ENCODE results near the gene CORIN. TPM values are rescaled to one million over a fixed set of nuclear protein-coding genes. Genes with fewer than 3 reads are reported as not detected.
A peak's percentile ranks its signal among the peaks of the same experiment; 100 is the strongest.

The CORIN gene, protein sequence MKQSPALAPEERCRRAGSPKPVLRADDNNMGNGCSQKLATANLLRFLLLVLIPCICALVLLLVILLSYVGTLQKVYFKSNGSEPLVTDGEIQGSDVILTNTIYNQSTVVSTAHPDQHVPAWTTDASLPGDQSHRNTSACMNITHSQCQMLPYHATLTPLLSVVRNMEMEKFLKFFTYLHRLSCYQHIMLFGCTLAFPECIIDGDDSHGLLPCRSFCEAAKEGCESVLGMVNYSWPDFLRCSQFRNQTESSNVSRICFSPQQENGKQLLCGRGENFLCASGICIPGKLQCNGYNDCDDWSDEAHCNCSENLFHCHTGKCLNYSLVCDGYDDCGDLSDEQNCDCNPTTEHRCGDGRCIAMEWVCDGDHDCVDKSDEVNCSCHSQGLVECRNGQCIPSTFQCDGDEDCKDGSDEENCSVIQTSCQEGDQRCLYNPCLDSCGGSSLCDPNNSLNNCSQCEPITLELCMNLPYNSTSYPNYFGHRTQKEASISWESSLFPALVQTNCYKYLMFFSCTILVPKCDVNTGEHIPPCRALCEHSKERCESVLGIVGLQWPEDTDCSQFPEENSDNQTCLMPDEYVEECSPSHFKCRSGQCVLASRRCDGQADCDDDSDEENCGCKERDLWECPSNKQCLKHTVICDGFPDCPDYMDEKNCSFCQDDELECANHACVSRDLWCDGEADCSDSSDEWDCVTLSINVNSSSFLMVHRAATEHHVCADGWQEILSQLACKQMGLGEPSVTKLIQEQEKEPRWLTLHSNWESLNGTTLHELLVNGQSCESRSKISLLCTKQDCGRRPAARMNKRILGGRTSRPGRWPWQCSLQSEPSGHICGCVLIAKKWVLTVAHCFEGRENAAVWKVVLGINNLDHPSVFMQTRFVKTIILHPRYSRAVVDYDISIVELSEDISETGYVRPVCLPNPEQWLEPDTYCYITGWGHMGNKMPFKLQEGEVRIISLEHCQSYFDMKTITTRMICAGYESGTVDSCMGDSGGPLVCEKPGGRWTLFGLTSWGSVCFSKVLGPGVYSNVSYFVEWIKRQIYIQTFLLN
- total RNA-seq (2021) (0.26 TPM in 1 of 2 replicates, not detected in the other), Bru-seq, nascent RNA (percentile 16 among the genes with signal in this experiment), BruChase-seq, experiment 1, labeled RNA remaining after a 2-hour chase (percentile 19 among the genes with signal in this experiment), BruChase-seq, experiment 2, labeled RNA remaining after a 6-hour chase (percentile 18 among the genes with signal in this experiment)
- long read RNA-seq = 0 reads

DNA sequence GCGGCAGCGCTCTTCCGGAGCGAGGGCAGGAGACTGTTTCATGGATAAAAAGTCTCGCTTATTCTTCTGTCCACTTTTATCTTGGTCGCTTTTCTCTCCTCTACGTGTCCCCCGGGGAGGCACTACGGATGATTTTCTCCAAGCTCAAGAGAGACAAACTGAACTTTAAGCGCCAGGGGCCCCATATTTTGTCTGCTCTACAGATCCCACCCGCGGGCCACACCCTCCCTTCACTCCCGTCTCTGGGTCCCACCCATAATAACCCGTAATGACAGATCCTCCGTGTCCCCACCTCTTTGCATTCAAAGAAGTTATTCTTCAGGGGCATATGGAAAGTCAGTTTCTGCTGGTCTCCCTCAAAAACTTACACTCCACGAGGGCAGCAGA is at the start of gene CORIN:
Gene CORIN (minus strand): TSS at position 160 of the 387 bp plus-strand sequence. CDS start 118 bp downstream, at position 42.
- TF ChIP-seq EZH2 (IDR thresholded peaks at IDR 0.05; ENCODE audit: borderline replicate concordance, low read depth, low read length, poor library complexity, severe bottlenecking) = no peak
- TF ChIP-seq, protein P1, sequence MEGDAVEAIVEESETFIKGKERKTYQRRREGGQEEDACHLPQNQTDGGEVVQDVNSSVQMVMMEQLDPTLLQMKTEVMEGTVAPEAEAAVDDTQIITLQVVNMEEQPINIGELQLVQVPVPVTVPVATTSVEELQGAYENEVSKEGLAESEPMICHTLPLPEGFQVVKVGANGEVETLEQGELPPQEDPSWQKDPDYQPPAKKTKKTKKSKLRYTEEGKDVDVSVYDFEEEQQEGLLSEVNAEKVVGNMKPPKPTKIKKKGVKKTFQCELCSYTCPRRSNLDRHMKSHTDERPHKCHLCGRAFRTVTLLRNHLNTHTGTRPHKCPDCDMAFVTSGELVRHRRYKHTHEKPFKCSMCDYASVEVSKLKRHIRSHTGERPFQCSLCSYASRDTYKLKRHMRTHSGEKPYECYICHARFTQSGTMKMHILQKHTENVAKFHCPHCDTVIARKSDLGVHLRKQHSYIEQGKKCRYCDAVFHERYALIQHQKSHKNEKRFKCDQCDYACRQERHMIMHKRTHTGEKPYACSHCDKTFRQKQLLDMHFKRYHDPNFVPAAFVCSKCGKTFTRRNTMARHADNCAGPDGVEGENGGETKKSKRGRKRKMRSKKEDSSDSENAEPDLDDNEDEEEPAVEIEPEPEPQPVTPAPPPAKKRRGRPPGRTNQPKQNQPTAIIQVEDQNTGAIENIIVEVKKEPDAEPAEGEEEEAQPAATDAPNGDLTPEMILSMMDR (conservative IDR thresholded peaks at IDR 0.05; ENCODE audit: low read depth, low read length) = no peak
- peaks cover 11% of the 10 kb centered on the region for H3K4me1 ChIP-seq (ENCODE audit: insufficient read depth, low read length, poor library complexity, severe bottlenecking)
- ChIA-PET CTCF (interaction anchor here (2.2 kb wide), 1 partner anchor 133 kb away, joined by 28 read pairs; no protein-coding TSS in a partner anchor), POLR2A (ENCODE audit: low non-redundant PET) (no interaction called here)
- BruUV-seq (replicated peaks) = no TSS peak
- H3K27me3 ChIP-seq (replicated peaks; ENCODE audit: insufficient read depth, low read depth, low read length, poor library complexity) = no peaks in the 10 kb centered on the region
- no peaks in the 10 kb centered on the region for H3K36me3 ChIP-seq (ENCODE audit: insufficient read depth, low read length, poor library complexity, severe bottlenecking)
- DNase-seq (ENCODE audit: low spot score) = no peak
- no peak within 1 kb of the TSS for H3K27ac ChIP-seq (ENCODE audit: low read depth, low read length, poor library complexity, severe bottlenecking)
- intact Hi-C loops (cut with micrococcal nuclease; ENCODE audit: unreplicated experiment) = loop anchor here (5.0 kb wide), 1 partner anchor 171 kb away; no protein-coding TSS in a partner anchor
- peaks cover 8% of the 10 kb centered on the region for H3K9me3 ChIP-seq (ENCODE audit: low read depth, low read length, poor library complexity, severe bottlenecking)
- peak within 1 kb of the TSS; percentile 51 for H3K4me3 ChIP-seq (ENCODE audit: low read depth, low read length, poor library complexity, severe bottlenecking)

DNA sequence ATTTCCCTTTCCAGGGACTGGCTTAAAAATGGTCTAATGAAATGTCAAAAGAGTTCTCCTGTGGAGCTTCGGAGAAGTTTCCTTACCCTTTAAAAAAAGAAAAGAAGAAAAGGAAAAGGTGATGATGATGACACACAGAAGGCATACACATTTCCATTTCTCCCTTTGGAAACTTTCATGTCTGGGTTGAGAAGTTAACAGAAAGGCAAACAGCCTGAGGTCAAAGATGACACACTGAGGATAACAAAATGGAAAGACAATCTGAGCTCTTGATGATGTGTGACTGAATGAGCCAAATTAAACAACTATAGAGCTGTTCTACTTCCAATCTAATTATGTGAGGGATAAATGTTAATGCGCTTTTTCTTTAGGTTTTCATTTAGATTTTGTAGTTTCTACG is 44.4 kb upstream of the CORIN start:
- intact Hi-C loops (cut with micrococcal nuclease; ENCODE audit: unreplicated experiment) = no loop called here
- ChIA-PET CTCF (no interaction called here), POLR2A (ENCODE audit: low non-redundant PET) (no interaction called here)
- H3K4me1 ChIP-seq (ENCODE audit: insufficient read depth, low read length, poor library complexity, severe bottlenecking) = peaks cover 4% of the 10 kb centered on the region
- DNase-seq (ENCODE audit: low spot score) = no peak
- no TSS peak for BruUV-seq (replicated peaks)
- peaks cover 36% of the 10 kb centered on the region for H3K36me3 ChIP-seq (ENCODE audit: insufficient read depth, low read length, poor library complexity, severe bottlenecking)
- no peaks in the 10 kb centered on the region for H3K9me3 ChIP-seq (ENCODE audit: low read depth, low read length, poor library complexity, severe bottlenecking)
- H3K27ac ChIP-seq (ENCODE audit: low read depth, low read length, poor library complexity, severe bottlenecking) = no peak overlapping the region
- TF ChIP-seq, protein P1 (conservative IDR thresholded peaks at IDR 0.05; ENCODE audit: low read depth, low read length) = no peak
- TF ChIP-seq EZH2 (IDR thresholded peaks at IDR 0.05; ENCODE audit: borderline replicate concordance, low read depth, low read length, poor library complexity, severe bottlenecking) = no peak
- H3K4me3 ChIP-seq (ENCODE audit: low read depth, low read length, poor library complexity, severe bottlenecking) = no peak overlapping the region
- no peaks in the 10 kb centered on the region for H3K27me3 ChIP-seq (replicated peaks; ENCODE audit: insufficient read depth, low read depth, low read length, poor library complexity)

DNA sequence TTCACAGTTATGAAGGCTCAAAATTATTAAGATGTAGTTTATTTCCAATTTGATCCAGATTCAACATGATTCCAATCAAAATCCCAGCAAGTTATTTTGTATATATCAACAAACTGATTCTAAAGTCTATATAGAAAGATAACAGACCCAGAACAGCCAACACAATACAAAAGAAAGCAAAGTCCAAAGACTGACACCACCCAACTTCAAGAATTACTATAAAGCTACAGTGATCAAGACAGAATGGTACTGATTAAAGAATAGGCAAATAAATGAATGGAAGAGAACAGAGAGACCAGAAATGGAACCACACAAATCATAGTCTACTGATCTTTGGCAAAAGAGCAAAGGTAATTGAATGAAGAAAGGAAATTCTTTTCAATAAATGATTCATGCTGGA is 41.6 kb upstream of the CORIN start:
- Histone ChIP-seq H3K9me3 (ENCODE audit: low read depth, low read length, poor library complexity, severe bottlenecking) (no peaks in the 10 kb centered on the region), H3K27me3 (replicated peaks; ENCODE audit: insufficient read depth, low read depth, low read length, poor library complexity) (no peaks in the 10 kb centered on the region), H3K36me3 (ENCODE audit: insufficient read depth, low read length, poor library complexity, severe bottlenecking) (peaks cover 34% of the 10 kb centered on the region), H3K4me3 (ENCODE audit: low read depth, low read length, poor library complexity, severe bottlenecking) (no peak overlapping the region), H3K27ac (ENCODE audit: low read depth, low read length, poor library complexity, severe bottlenecking) (no peak overlapping the region), H3K4me1 (ENCODE audit: insufficient read depth, low read length, poor library complexity, severe bottlenecking) (peaks cover 15% of the 10 kb centered on the region)
- BruUV-seq (replicated peaks) = no TSS peak
- no peak for DNase-seq (ENCODE audit: low spot score)
- CTCF ChIA-PET = no interaction called here
- intact Hi-C loops (cut with micrococcal nuclease; ENCODE audit: unreplicated experiment) = no loop called here
- POLR2A ChIA-PET (ENCODE audit: low non-redundant PET) = no interaction called here
- TF ChIP-seq EZH2 (IDR thresholded peaks at IDR 0.05; ENCODE audit: borderline replicate concordance, low read depth, low read length, poor library complexity, severe bottlenecking) = no peak

Measured in A673 (cell line).